DMS 273 (cell line): ENCODE data around the gene STK24.
"Not testable (repeated sequence)": the region's sequence is repeated elsewhere in the genome, so short reads cannot be mapped to it uniquely, and the experiment has no call there.

Experiments used
- DNase-seq: peaks from one replicate; lab custom pipeline; 2025; ENCODE audit not compliant: unreplicated experiment; lab: John Stamatoyannopoulos, UW

STK24 gene

GRCh38 chr13:98576963-98577835, at the start of gene STK24:
Gene STK24 (minus strand): TSS chr13:98577107. CDS start chr13:98576786, 321 bp downstream.
- peak; percentile 81 for DNase-seq

GRCh38 chr13:98626298-98626935, 49.5 kb upstream of the STK24 start:
- peak; percentile 35 for DNase-seq

- not testable (repeated sequence) for DNase-seq
Measured at GRCh38 chr13:98624589-98624988, 47.7 kb upstream of the STK24 start.

- peak; percentile 2 for DNase-seq
Measured at GRCh38 chr13:98622931-98623331, 46.0 kb upstream of the STK24 start.

GRCh38 chr13:98619556-98619955, 42.6 kb upstream of the STK24 start:
- no peak for DNase-seq

GRCh38 chr13:98615595-98615994, 38.7 kb upstream of the STK24 start:
- DNase-seq = not testable (repeated sequence)

GRCh38 chr13:98613591-98613990, 36.7 kb upstream of the STK24 start:
- no peak for DNase-seq

- DNase-seq = no peak
Measured at GRCh38 chr13:98609756-98610155, 32.8 kb upstream of the STK24 start.

- DNase-seq = peak; percentile 78
Measured at GRCh38 chr13:98606296-98606695, 29.4 kb upstream of the STK24 start.

GRCh38 chr13:98599502-98600328, 22.8 kb upstream of the STK24 start:
- no peak for DNase-seq

- peak; percentile 14 for DNase-seq
Measured at GRCh38 chr13:98598043-98598442, 21.1 kb upstream of the STK24 start.

- DNase-seq = no peak
Measured at GRCh38 chr13:98595134-98595533, 18.2 kb upstream of the STK24 start.

- DNase-seq = no peak
Measured at GRCh38 chr13:98592362-98592732, 15.4 kb upstream of the STK24 start.

GRCh38 chr13:98591721-98592361, 14.9 kb upstream of the STK24 start:
- no peak for DNase-seq

- not testable (repeated sequence) for DNase-seq
Measured at GRCh38 chr13:98590471-98590870, 13.6 kb upstream of the STK24 start.

- DNase-seq = not testable (repeated sequence)
Measured at GRCh38 chr13:98589516-98589915, 12.6 kb upstream of the STK24 start.

GRCh38 chr13:98586400-98587345, 9.8 kb upstream of the STK24 start:
- no peak for DNase-seq

GRCh38 chr13:98585946-98586345, 9.0 kb upstream of the STK24 start:
- no peak for DNase-seq

GRCh38 chr13:98585398-98585754, 8.5 kb upstream of the STK24 start:
- no peak for DNase-seq
